Measurements from ENCODE around the gene MEGF6. TPM values are rescaled to one million over a fixed set of nuclear protein-coding genes. Genes with fewer than 3 reads are reported as not detected.

MEGF6 gene
- polyA plus RNA-seq, 1 donor (not counting 4 experiments of a cell fraction or from before 2014, with no cell fraction given) = 0.24 TPM

DNA sequence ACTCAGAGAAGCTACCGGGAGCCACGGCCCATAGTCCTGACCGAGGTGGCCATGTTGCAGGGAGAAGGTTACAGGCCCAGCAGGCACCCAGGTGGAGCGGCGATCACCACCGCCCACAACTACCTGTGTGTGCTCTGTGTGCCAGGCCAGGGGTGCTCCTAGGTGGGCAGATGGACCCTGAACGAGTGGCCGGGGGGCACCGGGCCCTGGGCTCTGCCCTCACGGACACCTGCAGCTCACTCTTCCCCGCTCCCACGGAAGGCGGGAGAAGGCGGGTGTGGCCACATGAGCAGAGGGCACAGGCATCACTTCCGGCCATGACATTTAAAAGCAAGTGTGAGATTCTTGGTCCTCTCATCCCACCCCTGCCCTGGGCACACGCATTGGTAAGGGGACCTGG lies 73.9 kb downstream of the MEGF6 start:
- no peaks in the 10 kb centered on the region for H3K9me1 ChIP-seq (ENCODE audit: control insufficient read depth, extremely low read depth, insufficient read depth, low read length)
- H4K20me1 ChIP-seq (ENCODE audit: control insufficient read depth, extremely low read depth, insufficient read depth, low read length) = no peaks in the 10 kb centered on the region
- no peaks in the 10 kb centered on the region for H3K79me2 ChIP-seq (ENCODE audit: control insufficient read depth, insufficient read depth, low read length)
- H3K36me3 ChIP-seq (ENCODE audit: control insufficient read depth in 2 of 2, extremely low read depth in 1 of 2, insufficient read depth in 2 of 2, low read length in 2 of 2) = no peaks in the 10 kb centered on the region
- no peak overlapping the region for H3K27ac ChIP-seq (ENCODE audit: control insufficient read depth, insufficient read depth, low read length)
- peaks cover 14% of the 10 kb centered on the region for H3K4me1 ChIP-seq (ENCODE audit: control insufficient read depth, extremely low read depth, insufficient read depth, low read length)
- no peaks in the 10 kb centered on the region for H3K27me3 ChIP-seq (ENCODE audit: control insufficient read depth, extremely low read depth, insufficient read depth, low read length)
- no peaks in the 10 kb centered on the region for H3K9me3 ChIP-seq (ENCODE audit: control insufficient read depth, low read depth, low read length)
- FAIRE-seq (no peak), DNase-seq (ENCODE audit: low read depth, low spot score) (no peak)
- no peak overlapping the region for H3K4me2 ChIP-seq (ENCODE audit: control insufficient read depth, extremely low read depth, insufficient read depth, low read depth, low read length)
- H3K9ac ChIP-seq (ENCODE audit: control insufficient read depth, extremely low read depth, insufficient read depth, low read length) = no peak overlapping the region
- dilution Hi-C loops (cut with MboI; ENCODE audit: extremely low pct_ligation_motif_present, low sequenced_read_pairs) = loop anchor here (25.0 kb wide), 1 partner anchor 100 kb away; the partner anchor contains the start of gene TPRG1L
- H3K4me3 ChIP-seq (ENCODE audit: control insufficient read depth in 2 of 3, extremely low read depth in 1 of 3, insufficient read depth in 2 of 3, low read depth in 1 of 3, low read length in 3 of 3) = no peak overlapping the region
- TF ChIP-seq EZH2 (IDR thresholded peaks at IDR 0.05; ENCODE audit: low read length) = no peak
- TF ChIP-seq, protein P1, sequence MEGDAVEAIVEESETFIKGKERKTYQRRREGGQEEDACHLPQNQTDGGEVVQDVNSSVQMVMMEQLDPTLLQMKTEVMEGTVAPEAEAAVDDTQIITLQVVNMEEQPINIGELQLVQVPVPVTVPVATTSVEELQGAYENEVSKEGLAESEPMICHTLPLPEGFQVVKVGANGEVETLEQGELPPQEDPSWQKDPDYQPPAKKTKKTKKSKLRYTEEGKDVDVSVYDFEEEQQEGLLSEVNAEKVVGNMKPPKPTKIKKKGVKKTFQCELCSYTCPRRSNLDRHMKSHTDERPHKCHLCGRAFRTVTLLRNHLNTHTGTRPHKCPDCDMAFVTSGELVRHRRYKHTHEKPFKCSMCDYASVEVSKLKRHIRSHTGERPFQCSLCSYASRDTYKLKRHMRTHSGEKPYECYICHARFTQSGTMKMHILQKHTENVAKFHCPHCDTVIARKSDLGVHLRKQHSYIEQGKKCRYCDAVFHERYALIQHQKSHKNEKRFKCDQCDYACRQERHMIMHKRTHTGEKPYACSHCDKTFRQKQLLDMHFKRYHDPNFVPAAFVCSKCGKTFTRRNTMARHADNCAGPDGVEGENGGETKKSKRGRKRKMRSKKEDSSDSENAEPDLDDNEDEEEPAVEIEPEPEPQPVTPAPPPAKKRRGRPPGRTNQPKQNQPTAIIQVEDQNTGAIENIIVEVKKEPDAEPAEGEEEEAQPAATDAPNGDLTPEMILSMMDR (optimal IDR thresholded peaks at IDR 0.05 in 1 of 3, IDR thresholded peaks at IDR 0.05 in 1 of 3, conservative IDR thresholded peaks at IDR 0.05 in 1 of 3; ENCODE audit: extremely low read depth in 1 of 3, insufficient read depth in 2 of 3, low read length in 3 of 3) = no peak
- H2AFZ ChIP-seq (ENCODE audit: control insufficient read depth, low read length) = no peak overlapping the region

DNA sequence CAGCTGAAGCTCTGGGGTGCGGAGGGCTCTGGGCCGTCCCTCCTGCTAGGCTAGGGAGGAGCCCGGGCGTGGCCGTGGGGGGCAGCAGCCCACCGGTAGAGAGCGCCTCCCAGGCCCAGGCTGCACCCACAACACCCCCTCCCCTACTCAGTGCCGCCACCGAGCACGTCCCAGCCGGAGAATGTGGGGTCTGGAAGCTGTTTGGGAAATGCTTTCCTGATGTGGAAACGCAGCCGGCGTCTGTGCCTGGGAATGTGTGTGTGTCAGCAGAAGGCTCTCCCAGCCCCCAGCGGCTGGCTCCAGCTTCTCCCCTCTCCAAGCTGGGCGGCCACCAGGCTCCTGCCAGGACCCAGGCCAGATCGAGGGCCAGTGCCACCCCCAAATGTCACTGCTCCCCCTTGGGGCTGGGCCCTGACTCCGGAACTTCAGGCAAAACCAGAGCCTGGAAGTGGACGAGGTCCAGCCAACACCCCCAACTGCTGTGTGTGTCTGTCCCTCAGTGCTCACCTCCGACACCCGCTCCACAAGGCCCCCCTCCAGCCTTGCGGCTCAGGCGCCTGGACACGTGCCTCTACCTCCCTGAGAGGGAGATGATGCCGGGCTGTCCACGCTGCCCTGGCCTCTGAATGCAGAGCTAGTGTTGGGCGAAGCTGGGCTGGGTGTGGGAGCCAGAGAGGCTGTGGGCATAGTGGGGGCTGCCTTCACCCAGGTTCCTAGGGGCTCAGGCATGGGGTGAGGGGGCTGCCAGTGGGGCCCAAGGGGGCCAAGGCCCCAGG lies 74.7 kb downstream of the MEGF6 start:
- Histone ChIP-seq H3K4me2 (ENCODE audit: control insufficient read depth, extremely low read depth, insufficient read depth, low read depth, low read length) (no peak overlapping the region), H3K27ac (ENCODE audit: control insufficient read depth, insufficient read depth, low read length) (no peak overlapping the region), H3K9me1 (ENCODE audit: control insufficient read depth, extremely low read depth, insufficient read depth, low read length) (no peaks in the 10 kb centered on the region), H2AFZ (ENCODE audit: control insufficient read depth, low read length) (no peak overlapping the region), H3K79me2 (ENCODE audit: control insufficient read depth, insufficient read depth, low read length) (no peaks in the 10 kb centered on the region), H3K4me3 (ENCODE audit: control insufficient read depth in 2 of 3, extremely low read depth in 1 of 3, insufficient read depth in 2 of 3, low read depth in 1 of 3, low read length in 3 of 3) (no peak overlapping the region), H3K36me3 (ENCODE audit: control insufficient read depth in 2 of 2, extremely low read depth in 1 of 2, insufficient read depth in 2 of 2, low read length in 2 of 2) (no peaks in the 10 kb centered on the region), H3K27me3 (ENCODE audit: control insufficient read depth, extremely low read depth, insufficient read depth, low read length) (no peaks in the 10 kb centered on the region), H3K9ac (ENCODE audit: control insufficient read depth, extremely low read depth, insufficient read depth, low read length) (no peak overlapping the region), H3K9me3 (ENCODE audit: control insufficient read depth, low read depth, low read length) (no peaks in the 10 kb centered on the region), H3K4me1 (ENCODE audit: control insufficient read depth, extremely low read depth, insufficient read depth, low read length) (peaks cover 14% of the 10 kb centered on the region), H4K20me1 (ENCODE audit: control insufficient read depth, extremely low read depth, insufficient read depth, low read length) (no peaks in the 10 kb centered on the region)
- DNase-seq (ENCODE audit: low read depth, low spot score) (no peak), FAIRE-seq (no peak)
- no peak for TF ChIP-seq EZH2 (IDR thresholded peaks at IDR 0.05; ENCODE audit: low read length)
- TF ChIP-seq, protein P1 (optimal IDR thresholded peaks at IDR 0.05 in 1 of 3, IDR thresholded peaks at IDR 0.05 in 1 of 3, conservative IDR thresholded peaks at IDR 0.05 in 1 of 3; ENCODE audit: extremely low read depth in 1 of 3, insufficient read depth in 2 of 3, low read length in 3 of 3) = no peak
- dilution Hi-C loops (cut with MboI; ENCODE audit: extremely low pct_ligation_motif_present, low sequenced_read_pairs) = loop anchor here (25.0 kb wide), 1 partner anchor 101 kb away; the partner anchor contains the start of gene TPRG1L
